ENCODE measurements around the gene KIF21B.

KIF21B gene

DNA sequence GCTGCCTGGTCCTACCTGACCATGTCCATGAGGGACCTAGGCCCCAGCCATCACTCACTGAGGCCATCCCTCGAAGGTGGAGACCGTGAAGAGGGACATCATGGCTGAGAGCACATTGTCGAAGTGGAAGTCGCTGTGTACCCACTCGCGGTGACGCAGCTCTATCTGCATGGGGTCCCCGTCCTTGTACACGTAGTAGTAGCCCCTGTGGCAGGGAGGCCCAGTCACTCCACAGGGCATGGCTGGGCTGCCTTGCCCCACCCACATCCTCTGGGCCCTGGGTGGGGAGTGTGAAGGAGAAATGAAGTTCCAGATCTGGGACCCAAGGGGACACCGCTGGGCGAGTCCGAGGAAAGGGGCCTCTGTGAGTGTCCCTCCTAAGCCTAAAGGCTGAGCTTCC lies 38.4 kb upstream of the KIF21B start:
- Histone ChIP-seq H3K27ac (no peak overlapping the region), H3K9me3 (ENCODE audit: control insufficient read depth, low read length) (no peaks in the 10 kb centered on the region), H2AFZ (no peak overlapping the region), H3K9ac (no peak overlapping the region), H3K4me1 (no peaks in the 10 kb centered on the region), H3K79me2 (no peaks in the 10 kb centered on the region), H3K4me3 (ENCODE audit: low read depth, low read length) (no peak overlapping the region), H3K36me3 (ENCODE audit: control insufficient read depth, insufficient read depth, low read length) (no peaks in the 10 kb centered on the region), H3K27me3 (ENCODE audit: control insufficient read depth, insufficient read depth, low read length) (no peaks in the 10 kb centered on the region), H3K4me2 (ENCODE audit: low read length) (no peak overlapping the region)
- TF ChIP-seq, protein P1, sequence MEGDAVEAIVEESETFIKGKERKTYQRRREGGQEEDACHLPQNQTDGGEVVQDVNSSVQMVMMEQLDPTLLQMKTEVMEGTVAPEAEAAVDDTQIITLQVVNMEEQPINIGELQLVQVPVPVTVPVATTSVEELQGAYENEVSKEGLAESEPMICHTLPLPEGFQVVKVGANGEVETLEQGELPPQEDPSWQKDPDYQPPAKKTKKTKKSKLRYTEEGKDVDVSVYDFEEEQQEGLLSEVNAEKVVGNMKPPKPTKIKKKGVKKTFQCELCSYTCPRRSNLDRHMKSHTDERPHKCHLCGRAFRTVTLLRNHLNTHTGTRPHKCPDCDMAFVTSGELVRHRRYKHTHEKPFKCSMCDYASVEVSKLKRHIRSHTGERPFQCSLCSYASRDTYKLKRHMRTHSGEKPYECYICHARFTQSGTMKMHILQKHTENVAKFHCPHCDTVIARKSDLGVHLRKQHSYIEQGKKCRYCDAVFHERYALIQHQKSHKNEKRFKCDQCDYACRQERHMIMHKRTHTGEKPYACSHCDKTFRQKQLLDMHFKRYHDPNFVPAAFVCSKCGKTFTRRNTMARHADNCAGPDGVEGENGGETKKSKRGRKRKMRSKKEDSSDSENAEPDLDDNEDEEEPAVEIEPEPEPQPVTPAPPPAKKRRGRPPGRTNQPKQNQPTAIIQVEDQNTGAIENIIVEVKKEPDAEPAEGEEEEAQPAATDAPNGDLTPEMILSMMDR (IDR thresholded peaks at IDR 0.05) = no peak

DNA sequence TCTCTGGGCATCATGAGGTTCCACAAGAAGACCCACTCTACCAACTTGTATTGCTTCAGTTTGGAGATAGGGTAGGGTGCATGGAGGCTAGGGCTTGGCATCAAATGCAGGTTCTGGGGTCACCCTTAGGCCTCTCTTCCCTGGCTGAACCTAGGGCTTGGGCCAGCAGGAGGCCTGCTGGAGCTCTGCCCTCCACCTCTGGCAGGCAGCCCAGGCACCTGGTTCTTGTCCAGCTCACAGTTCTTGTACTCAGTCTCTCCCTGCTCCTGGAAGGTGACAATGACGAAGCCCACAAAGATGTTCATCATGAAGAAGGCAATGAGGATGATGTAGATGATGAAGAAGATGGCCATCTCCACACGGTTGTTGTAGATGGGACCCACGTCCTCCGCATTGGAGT lies 37.5 kb upstream of the KIF21B start:
- Histone ChIP-seq H3K27me3 (ENCODE audit: control insufficient read depth, insufficient read depth, low read length) (no peaks in the 10 kb centered on the region), H3K9ac (no peak overlapping the region), H3K9me3 (ENCODE audit: control insufficient read depth, low read length) (no peaks in the 10 kb centered on the region), H3K27ac (no peak overlapping the region), H2AFZ (no peak overlapping the region), H3K79me2 (no peaks in the 10 kb centered on the region), H3K36me3 (ENCODE audit: control insufficient read depth, insufficient read depth, low read length) (no peaks in the 10 kb centered on the region), H3K4me1 (no peaks in the 10 kb centered on the region), H3K4me2 (ENCODE audit: low read length) (no peak overlapping the region), H3K4me3 (ENCODE audit: low read depth, low read length) (no peak overlapping the region)
- TF ChIP-seq, protein P1 (IDR thresholded peaks at IDR 0.05) = no peak

DNA sequence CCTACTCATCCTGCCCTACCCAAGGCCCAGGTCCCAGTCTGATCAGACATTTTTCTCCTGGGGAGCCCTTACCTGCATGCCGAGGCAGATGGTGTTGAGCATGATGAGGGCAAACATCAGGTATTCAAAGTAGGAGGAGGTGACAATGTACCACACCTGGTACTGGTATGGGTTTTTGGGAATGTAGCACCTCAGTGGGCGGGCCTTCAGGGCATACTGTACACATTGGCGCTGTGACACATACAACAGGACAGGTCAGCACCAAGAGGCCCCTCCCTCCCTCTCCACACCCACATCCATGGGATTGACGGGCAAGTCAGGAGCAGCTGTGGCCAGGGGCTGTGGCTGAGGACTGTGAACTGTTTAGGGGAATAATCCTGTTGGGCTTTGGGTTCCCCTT lies 37.1 kb upstream of the KIF21B start:
- Histone ChIP-seq H3K9ac (no peak overlapping the region), H3K4me1 (no peaks in the 10 kb centered on the region), H3K27ac (no peak overlapping the region), H3K9me3 (ENCODE audit: control insufficient read depth, low read length) (no peaks in the 10 kb centered on the region), H3K27me3 (ENCODE audit: control insufficient read depth, insufficient read depth, low read length) (no peaks in the 10 kb centered on the region), H3K4me2 (ENCODE audit: low read length) (no peak overlapping the region), H3K4me3 (ENCODE audit: low read depth, low read length) (no peak overlapping the region), H3K36me3 (ENCODE audit: control insufficient read depth, insufficient read depth, low read length) (no peaks in the 10 kb centered on the region), H2AFZ (no peak overlapping the region), H3K79me2 (no peaks in the 10 kb centered on the region)
- TF ChIP-seq, protein P1 (IDR thresholded peaks at IDR 0.05) = no peak

DNA sequence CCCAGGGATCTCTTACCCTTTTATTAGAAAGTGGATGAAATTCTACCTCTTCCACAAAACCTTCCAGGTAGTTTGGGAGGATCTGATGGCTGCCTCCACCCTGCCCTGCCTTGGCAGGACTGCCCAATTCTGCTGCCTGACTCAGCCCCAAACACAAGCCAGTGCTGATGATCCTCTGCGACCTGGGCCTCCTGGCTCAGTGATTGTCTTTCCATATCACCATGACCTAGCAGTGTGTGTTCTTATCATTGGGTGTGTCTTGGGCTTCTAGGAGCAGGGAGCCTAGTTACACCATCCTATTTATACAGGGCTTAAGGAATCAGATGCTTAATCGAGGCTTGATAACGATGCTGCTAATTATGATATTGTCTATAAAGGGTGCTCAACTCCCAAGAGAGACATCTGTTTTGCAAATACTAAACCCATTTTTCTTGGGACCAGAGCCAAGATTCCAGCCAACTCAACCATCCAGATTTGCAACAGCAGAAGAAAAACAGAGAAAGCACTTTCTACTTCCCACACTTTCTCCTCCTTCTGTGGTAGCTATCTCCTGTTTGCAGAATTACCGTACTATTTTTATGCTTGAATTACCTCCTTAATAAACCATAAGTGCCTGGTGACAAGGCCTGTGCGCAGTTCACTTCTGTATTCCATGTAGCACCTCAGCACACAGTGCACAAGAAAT lies 36.5 kb upstream of the KIF21B start:
- no peak overlapping the region for H3K4me2 ChIP-seq (ENCODE audit: low read length)

More for the DNA sequence above, 36.5 kb upstream of the KIF21B start:
- Histone ChIP-seq H3K4me1 (no peaks in the 10 kb centered on the region), H3K4me3 (ENCODE audit: low read depth, low read length) (no peak overlapping the region), H3K27ac (no peak overlapping the region), H3K36me3 (ENCODE audit: control insufficient read depth, insufficient read depth, low read length) (no peaks in the 10 kb centered on the region), H3K9ac (no peak overlapping the region), H2AFZ (no peak overlapping the region), H3K79me2 (no peaks in the 10 kb centered on the region), H3K27me3 (ENCODE audit: control insufficient read depth, insufficient read depth, low read length) (no peaks in the 10 kb centered on the region), H3K9me3 (ENCODE audit: control insufficient read depth, low read length) (no peaks in the 10 kb centered on the region)
- TF ChIP-seq, protein P1 (IDR thresholded peaks at IDR 0.05) = no peak
